HEK293 (cell line): ENCODE data around the gene PIGQ.
A peak's percentile ranks its signal among the peaks of the same experiment; 100 is the strongest.

ENCODE experiments used
- BCL11B ChIP-seq: fragments of 450-650 bp; formaldehyde crosslinking; IDR thresholded peaks from 2 replicates; pipeline ENCODE4 v1.5.1; 2016; ENCODE audit warnings: low read depth, missing biosample characterization, missing genetic modification characterization
- EGR2 ChIP-seq: fragments of 450-650 bp; formaldehyde crosslinking; IDR thresholded peaks from 2 replicates; pipeline ENCODE4 v1.5.1; 2016; ENCODE audit warnings: low read depth, missing biosample characterization, missing genetic modification characterization
- GLIS2 ChIP-seq: fragments of 450-650 bp; formaldehyde crosslinking; IDR thresholded peaks from 2 replicates; pipeline ENCODE4 v1.5.1; 2016; ENCODE audit warnings: missing biosample characterization, missing genetic modification characterization
- KLF16 ChIP-seq: fragments of 450-650 bp; formaldehyde crosslinking; IDR thresholded peaks from 2 replicates; pipeline ENCODE4 v1.5.1; 2017; ENCODE audit warnings: missing biosample characterization, missing genetic modification characterization
- PATZ1 ChIP-seq: fragments of 450-650 bp; formaldehyde crosslinking; IDR thresholded peaks from 2 replicates; pipeline ENCODE4 v1.5.1; 2016; ENCODE audit warnings: missing biosample characterization, missing genetic modification characterization
- PRDM2 ChIP-seq: fragments of 450-650 bp; formaldehyde crosslinking; IDR thresholded peaks from 2 replicates; pipeline ENCODE4 v1.5.1; 2016; ENCODE audit warnings: missing biosample characterization, missing genetic modification characterization, borderline replicate concordance
- SALL2 ChIP-seq: fragments of 450-650 bp; formaldehyde crosslinking; IDR thresholded peaks from 2 replicates; pipeline ENCODE4 v1.5.0; 2017; ENCODE audit warnings: missing biosample characterization, mild to moderate bottlenecking, missing genetic modification characterization, borderline replicate concordance
- SCRT1 ChIP-seq: fragments of 450-650 bp; formaldehyde crosslinking; IDR thresholded peaks from 2 replicates; pipeline ENCODE4 v1.5.1; 2016; ENCODE audit warnings: missing biosample characterization, missing genetic modification characterization, borderline replicate concordance
- SETDB1 ChIP-seq: IDR thresholded peaks from one replicate; pipeline ENCODE4 v1.6.1; 2017; ENCODE audit warnings: mild to moderate bottlenecking, low read length, moderate library complexity, mixed read lengths; ENCODE audit not compliant: insufficient read length
- YY1 ChIP-seq: fragments of 450-650 bp; formaldehyde crosslinking; IDR thresholded peaks from 2 replicates; pipeline ENCODE4 v1.5.1; 2018; ENCODE audit warnings: missing biosample characterization, missing genetic modification characterization
- ZBTB11 ChIP-seq: fragments of 450-650 bp; formaldehyde crosslinking; conservative IDR thresholded peaks from 2 replicates; pipeline ENCODE4 v1.5.1; 2016; ENCODE audit warnings: low read depth, missing biosample characterization, missing genetic modification characterization
- ZBTB17 ChIP-seq: fragments of 450-650 bp; formaldehyde crosslinking; IDR thresholded peaks from 2 replicates; pipeline ENCODE4 v1.5.1; 2016; ENCODE audit warnings: missing biosample characterization, missing genetic modification characterization
- ZBTB20 ChIP-seq: fragments of 450-650 bp; formaldehyde crosslinking; IDR thresholded peaks from 2 replicates; pipeline ENCODE4 v1.5.1; 2016; ENCODE audit warnings: missing biosample characterization, missing genetic modification characterization
- ZNF23 ChIP-seq: fragments of 450-650 bp; formaldehyde crosslinking; IDR thresholded peaks from 2 replicates; pipeline ENCODE4 v1.5.1; 2016; ENCODE audit warnings: missing biosample characterization, missing genetic modification characterization, borderline replicate concordance
- ZNF335 ChIP-seq: fragments of 450-650 bp; formaldehyde crosslinking; conservative IDR thresholded peaks from 2 replicates; pipeline ENCODE4 v1.5.1; 2016; ENCODE audit warnings: missing biosample characterization, missing genetic modification characterization
- ZNF394 ChIP-seq: fragments of 450-650 bp; formaldehyde crosslinking; IDR thresholded peaks from 2 replicates; pipeline ENCODE4 v1.5.1; 2016; ENCODE audit warnings: missing biosample characterization, missing genetic modification characterization, mild to moderate bottlenecking, moderate library complexity, borderline replicate concordance
- ZNF449 ChIP-seq: fragments of 450-650 bp; formaldehyde crosslinking; IDR thresholded peaks from 2 replicates; pipeline ENCODE4 v1.5.1; 2017; ENCODE audit warnings: missing biosample characterization, mild to moderate bottlenecking, missing genetic modification characterization, moderate library complexity
- ZNF510 ChIP-seq: fragments of 450-650 bp; formaldehyde crosslinking; IDR thresholded peaks from 2 replicates; pipeline ENCODE4 v1.5.1; 2018; ENCODE audit warnings: mild to moderate bottlenecking, missing genetic modification characterization, missing biosample characterization; ENCODE audit not compliant: insufficient replicate concordance
- ZNF600 ChIP-seq: fragments of 450-650 bp; formaldehyde crosslinking; IDR thresholded peaks from 2 replicates; pipeline ENCODE4 v1.5.1; 2016; ENCODE audit warnings: missing biosample characterization, missing genetic modification characterization
- ZNF677 ChIP-seq: fragments of 450-650 bp; IDR thresholded peaks from 2 replicates; pipeline ENCODE4 v1.5.0; 2018; ENCODE audit warnings: missing biosample characterization, mild to moderate bottlenecking, missing genetic modification characterization, moderate library complexity
- ZNF777 ChIP-seq: fragments of 450-650 bp; formaldehyde crosslinking; IDR thresholded peaks from 2 replicates; pipeline ENCODE4 v1.5.1; 2017; ENCODE audit warnings: missing biosample characterization, missing genetic modification characterization, borderline replicate concordance
- ZSCAN5A ChIP-seq: fragments of 450-650 bp; formaldehyde crosslinking; IDR thresholded peaks from 2 replicates; pipeline ENCODE4 v1.5.1; 2016; ENCODE audit warnings: missing biosample characterization, missing genetic modification characterization
- ZXDB ChIP-seq: fragments of 450-650 bp; formaldehyde crosslinking; IDR thresholded peaks from 2 replicates; pipeline ENCODE4 v1.5.1; 2016; ENCODE audit warnings: missing biosample characterization, missing genetic modification characterization

The PIGQ gene

GRCh38 chr16:528111-529011 is 41.4 kb upstream of the PIGQ start (continued):
- peak; percentile 67; the same call in 1 of the 2 replicates for TF ChIP-seq ZNF600
- TF ChIP-seq PATZ1 (tag by site-specific recombination): peak; percentile 58
- TF ChIP-seq SCRT1 (tag by site-specific recombination): no peak
- peak; percentile 62; the same call in 1 of the 2 replicates for TF ChIP-seq BCL11B (tag by site-specific recombination)
- TF ChIP-seq EGR2 (tag by site-specific recombination): peak; percentile 29; the same call in 1 of the 2 replicates
- TF ChIP-seq KLF16: peak; percentile 53; the same call in 1 of the 2 replicates
- TF ChIP-seq ZNF777: no peak
- TF ChIP-seq ZBTB17 (tag by site-specific recombination): 0 out of 2 replicates have a peak, but pooled peaks have one; percentile 23
- no peak for TF ChIP-seq ZNF23 (tag by site-specific recombination)
- no peak for TF ChIP-seq SALL2 (tag by site-specific recombination)
- no peak for TF ChIP-seq ZNF677 (tag by site-specific recombination)
- TF ChIP-seq ZXDB (tag by site-specific recombination): peak; percentile 53; the same call in 1 of the 2 replicates
- TF ChIP-seq ZSCAN5A (tag by site-specific recombination): peak; percentile 68; the same call in 1 of the 2 replicates
- peak; percentile 70 for TF ChIP-seq ZBTB11 (tag by site-specific recombination)
- no peak for TF ChIP-seq ZNF510 (tag by site-specific recombination)
- TF ChIP-seq SETDB1: no peak
- 0 out of 2 replicates have a peak, but pooled peaks have one; percentile 22 for TF ChIP-seq ZNF449 (tag by site-specific recombination)
- 0 out of 2 replicates have a peak, but pooled peaks have one; percentile 52 for TF ChIP-seq PRDM2 (tag by site-specific recombination)
- peak; percentile 67 for TF ChIP-seq GLIS2 (tag by site-specific recombination)
- peak; percentile 40; the same call in 1 of the 2 replicates for TF ChIP-seq YY1
- TF ChIP-seq ZNF335 (tag by site-specific recombination): peak; percentile 93
- TF ChIP-seq ZBTB20 (tag by site-specific recombination): peak; percentile 90
- TF ChIP-seq ZNF394 (tag by site-specific recombination): peak; percentile 51; the same call in 1 of the 2 replicates
